H9 (cell line): ENCODE results near the gene EFNB2. TPM values are rescaled to one million over a fixed set of nuclear protein-coding genes. Genes with fewer than 3 reads are reported as not detected.
A peak's percentile ranks its signal among the peaks of the same experiment; 100 is the strongest.

Experiments used
- DNase-seq: peaks from one replicate; pipeline ENCODE4 v3.0.0-alpha.2; 2017
- H2AFZ ChIP-seq: one replicate; pipeline ENCODE4 v1.6.1; 2013; ENCODE audit warnings: mild to moderate bottlenecking, low read length, control low read depth, moderate library complexity
- H2AK5ac ChIP-seq: 2 replicates; pipeline ENCODE4 v1.6.1; 2013; ENCODE audit warnings: low read length, control low read depth, mixed read lengths; ENCODE audit not compliant: insufficient read length
- H2BK120ac ChIP-seq: one replicate; pipeline ENCODE4 v1.6.1; 2013; ENCODE audit warnings: low read depth, mild to moderate bottlenecking, low read length, control low read depth, inconsistent platforms; ENCODE audit not compliant: poor library complexity, severe bottlenecking
- H2BK12ac ChIP-seq: 2 replicates; pipeline ENCODE4 v1.6.1; 2013; ENCODE audit warnings: low read length, control low read depth, mixed read lengths, low read depth; ENCODE audit not compliant: insufficient read length
- H2BK15ac ChIP-seq: 2 replicates; pipeline ENCODE4 v1.6.1; 2013; ENCODE audit warnings: low read depth, low read length, control low read depth
- H2BK20ac ChIP-seq: one replicate; pipeline ENCODE4 v1.6.1; 2013; ENCODE audit warnings: low read depth, mild to moderate bottlenecking, low read length, control low read depth, inconsistent platforms; ENCODE audit not compliant: poor library complexity, severe bottlenecking
- H2BK5ac ChIP-seq: 2 replicates; pipeline ENCODE4 v1.6.1; 2013; ENCODE audit warnings: low read length, control low read depth, mixed read lengths; ENCODE audit not compliant: insufficient read length
- H3K14ac ChIP-seq: 2 replicates; pipeline ENCODE4 v1.6.1; 2013; ENCODE audit warnings: low read length, control low read depth; ENCODE audit not compliant: insufficient read depth
- H3K18ac ChIP-seq: 2 replicates; pipeline ENCODE4 v1.6.1; 2013; ENCODE audit warnings: low read depth, mild to moderate bottlenecking, mixed read lengths, low read length, control low read depth; ENCODE audit not compliant: insufficient read length
- H3K23ac ChIP-seq: 2 replicates; pipeline ENCODE4 v1.6.1; 2013; ENCODE audit warnings: low read length, control low read depth, mixed read lengths, low read depth; ENCODE audit not compliant: insufficient read length
- H3K23me2 ChIP-seq: 2 replicates; pipeline ENCODE4 v1.6.1; 2013; ENCODE audit warnings: low read depth, mild to moderate bottlenecking, mixed read lengths, low read length, control low read depth; ENCODE audit not compliant: insufficient read length, poor library complexity, severe bottlenecking
- H3K27ac ChIP-seq: 2 replicates; pipeline ENCODE4 v1.5.1; 2013; ENCODE audit warnings: low read length, control low read depth, mixed read lengths, low read depth; ENCODE audit not compliant: insufficient read length
- H3K27me3 ChIP-seq: 2 replicates; pipeline ENCODE4 v1.6.1; 2013; ENCODE audit warnings: low read length, control low read depth, inconsistent platforms; ENCODE audit not compliant: insufficient read depth
- H3K4ac ChIP-seq: 2 replicates; pipeline ENCODE4 v1.6.1; 2013; ENCODE audit warnings: low read depth, mild to moderate bottlenecking, control low read depth, inconsistent platforms, low read length, moderate library complexity
- H3K4me1 ChIP-seq: 2 replicates; pipeline ENCODE4 v1.6.1; 2013; ENCODE audit warnings: low read length, control low read depth, inconsistent platforms; ENCODE audit not compliant: insufficient read depth
- H3K4me2 ChIP-seq: 2 replicates; pipeline ENCODE4 v1.6.1; 2013; ENCODE audit warnings: low read length, control low read depth, mixed read lengths; ENCODE audit not compliant: insufficient read length, insufficient read depth
- H3K56ac ChIP-seq: 2 replicates; pipeline ENCODE4 v1.6.1; 2013; ENCODE audit warnings: low read depth, mild to moderate bottlenecking, mixed read lengths, low read length, control low read depth; ENCODE audit not compliant: insufficient read length
- H3K79me1 ChIP-seq: 2 replicates; pipeline ENCODE4 v1.6.1; 2013; ENCODE audit warnings: low read depth, mild to moderate bottlenecking, moderate library complexity, low read length, control low read depth, inconsistent platforms; ENCODE audit not compliant: insufficient read depth, poor library complexity, severe bottlenecking
- H3K79me2 ChIP-seq: 2 replicates; pipeline ENCODE4 v1.6.1; 2013; ENCODE audit warnings: low read length, control low read depth, inconsistent platforms; ENCODE audit not compliant: insufficient read depth
- H3K9ac ChIP-seq: 2 replicates; pipeline ENCODE4 v1.6.1; 2013; ENCODE audit warnings: low read length, control low read depth, mixed read lengths; ENCODE audit not compliant: insufficient read length; ENCODE audit errors: extremely low read depth
- H3K9me3 ChIP-seq: one replicate; pipeline ENCODE4 v1.6.1; 2013; ENCODE audit warnings: low read depth, low read length, inconsistent platforms; ENCODE audit not compliant: control insufficient read depth
- H3T11ph ChIP-seq: one replicate; pipeline ENCODE4 v1.6.1; 2013; ENCODE audit warnings: mild to moderate bottlenecking, low read length, control low read depth, inconsistent platforms
- H4K20me1 ChIP-seq: one replicate; pipeline ENCODE4 v1.6.1; 2013; ENCODE audit not compliant: control insufficient read depth, insufficient read length, insufficient read depth
- H4K5ac ChIP-seq: 2 replicates; pipeline ENCODE4 v1.6.1; 2013; ENCODE audit warnings: low read depth, mild to moderate bottlenecking, mixed read lengths, low read length, control low read depth; ENCODE audit not compliant: insufficient read length
- H4K8ac ChIP-seq: replicated peaks from 2 replicates; pipeline ENCODE4 v1.6.1; 2013; ENCODE audit warnings: low read length, control low read depth, mixed read lengths, low read depth; ENCODE audit not compliant: insufficient read length
- H4K91ac ChIP-seq: 2 replicates; pipeline ENCODE4 v1.6.1; 2013; ENCODE audit warnings: low read depth, mild to moderate bottlenecking, moderate library complexity, mixed read lengths, low read length, control low read depth; ENCODE audit not compliant: insufficient read length
- H3K27ac Mint-ChIP-seq, 3 experiments: 2 replicates in 2 of 3; 3 replicates in 1 of 3; pipeline ENCODE4 v1.8.0; 2020 to 2021; ENCODE audit warnings: mixed read lengths in 3 of 3, mild to moderate bottlenecking in 1 of 3, moderate library complexity in 1 of 3
- H3K27me3 Mint-ChIP-seq: 2 replicates; pipeline ENCODE4 v1.8.0; 2021; ENCODE audit warnings: low read depth, mild to moderate bottlenecking, moderate library complexity, mixed read lengths
- H3K36me3 Mint-ChIP-seq, 3 experiments: 2 replicates in 2 of 3; 3 replicates in 1 of 3; pipeline ENCODE4 v1.8.0; 2020 to 2021; ENCODE audit warnings: low read depth in 3 of 3, mixed read lengths in 3 of 3; ENCODE audit not compliant: insufficient read depth in 1 of 3
- H3K4me1 Mint-ChIP-seq, 2 experiments: 2 replicates each; pipeline ENCODE4 v1.8.0; 2020; ENCODE audit warnings: mixed read lengths in 2 of 2
- H3K4me3 Mint-ChIP-seq, 2 experiments: 2 replicates in 1 of 2; 3 replicates in 1 of 2; pipeline ENCODE4 v1.8.0; 2020 to 2021; ENCODE audit warnings: mild to moderate bottlenecking in 2 of 2, mixed read lengths in 2 of 2, moderate library complexity in 1 of 2
- H3K9me3 Mint-ChIP-seq, 2 experiments: 2 replicates in 1 of 2; 3 replicates in 1 of 2; pipeline ENCODE4 v1.8.0; 2020; ENCODE audit warnings: mild to moderate bottlenecking in 2 of 2, mixed read lengths in 2 of 2, moderate library complexity in 1 of 2
- WGBS: extraction: QIAGEN DNeasy Blood & Tissue Kit; methylation state at CpG from one replicate; pipeline ENCODE4 v1.1.7; 2013; ENCODE audit warnings: missing lambda C conversion rate, low lambda C conversion rate, mixed read lengths; ENCODE audit not compliant: insufficient read length; ENCODE audit errors: extremely low coverage; 5-methylcytosine and 5-hydroxymethylcytosine counted together
- total RNA-seq: library from RNA; stranded (reverse); gene quantifications from 2 replicates; pipeline ENCODE4 v1.2.1, GENCODE V29; 2021
- TF ChIP-seq, protein P1 (sequence below): fragments of 200-600 bp; sonication (generic); conservative IDR thresholded peaks from 3 replicates; pipeline ENCODE4 v1.8.0; 2021; ENCODE audit warnings: antibody characterized with exemption, mild to moderate bottlenecking

The EFNB2 gene
- total RNA-seq, 1 experiment from 2014 or later, result 12.7 TPM

GRCh38 chr13:106533943-106534638 lies 1.4 kb downstream of the EFNB2 start:
- no peaks in the 10 kb centered on the region for H4K20me1 ChIP-seq
- no peaks in the 10 kb centered on the region for H3K36me3 Mint-ChIP-seq

More at GRCh38 chr13:106533943-106534638, 1.4 kb downstream of the EFNB2 start:
- no peak overlapping the region for H3K18ac ChIP-seq
- no peak overlapping the region for H2BK12ac ChIP-seq
- H3K23me2 ChIP-seq, result peaks cover 19% of the 10 kb centered on the region
- H3K79me2 ChIP-seq, result peaks cover 1% of the 10 kb centered on the region; the same call in 1 of the 2 replicates
- H3K79me1 ChIP-seq, result no peaks in the 10 kb centered on the region
- H3K23ac ChIP-seq, result no peak overlapping the region
- no peak overlapping the region for H4K8ac ChIP-seq
- no peak overlapping the region for H4K5ac ChIP-seq
- peak overlapping the region; percentile 74; the same call in 1 of the 2 replicates for H3K14ac ChIP-seq
- no peak overlapping the region for H4K91ac ChIP-seq
- H3T11ph ChIP-seq, result no peak overlapping the region
- H3K4me2 ChIP-seq, result peak overlapping the region; percentile 94
- H2BK120ac ChIP-seq, result no peak overlapping the region
- H2AK5ac ChIP-seq, result no peak overlapping the region
- H2BK20ac ChIP-seq, result no peak overlapping the region
- H3K27ac ChIP-seq, result no peak overlapping the region
- peak overlapping the region; percentile 79 to 94 for H3K4me3 Mint-ChIP-seq
- H3K56ac ChIP-seq, result no peak overlapping the region
- H3K4me1 Mint-ChIP-seq, result peaks cover 50 to 59% of the 10 kb centered on the region in 2 experiments
- no peak overlapping the region for H2BK5ac ChIP-seq
- H3K9me3 Mint-ChIP-seq, result no peaks in the 10 kb centered on the region; a peak in 1 of 5 replicates
- no CpG with 5 or more reads among the region's 66 CpGs for WGBS
- no peak overlapping the region for H2AFZ ChIP-seq
- peaks cover 13% of the 10 kb centered on the region; the same call in 1 of the 2 replicates for H3K4me1 ChIP-seq
- TF ChIP-seq, protein P1, sequence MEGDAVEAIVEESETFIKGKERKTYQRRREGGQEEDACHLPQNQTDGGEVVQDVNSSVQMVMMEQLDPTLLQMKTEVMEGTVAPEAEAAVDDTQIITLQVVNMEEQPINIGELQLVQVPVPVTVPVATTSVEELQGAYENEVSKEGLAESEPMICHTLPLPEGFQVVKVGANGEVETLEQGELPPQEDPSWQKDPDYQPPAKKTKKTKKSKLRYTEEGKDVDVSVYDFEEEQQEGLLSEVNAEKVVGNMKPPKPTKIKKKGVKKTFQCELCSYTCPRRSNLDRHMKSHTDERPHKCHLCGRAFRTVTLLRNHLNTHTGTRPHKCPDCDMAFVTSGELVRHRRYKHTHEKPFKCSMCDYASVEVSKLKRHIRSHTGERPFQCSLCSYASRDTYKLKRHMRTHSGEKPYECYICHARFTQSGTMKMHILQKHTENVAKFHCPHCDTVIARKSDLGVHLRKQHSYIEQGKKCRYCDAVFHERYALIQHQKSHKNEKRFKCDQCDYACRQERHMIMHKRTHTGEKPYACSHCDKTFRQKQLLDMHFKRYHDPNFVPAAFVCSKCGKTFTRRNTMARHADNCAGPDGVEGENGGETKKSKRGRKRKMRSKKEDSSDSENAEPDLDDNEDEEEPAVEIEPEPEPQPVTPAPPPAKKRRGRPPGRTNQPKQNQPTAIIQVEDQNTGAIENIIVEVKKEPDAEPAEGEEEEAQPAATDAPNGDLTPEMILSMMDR, result no peak
- no peak overlapping the region; a peak in 1 of 7 replicates for H3K27ac Mint-ChIP-seq
- peak overlapping the region; percentile 39 for H3K9ac ChIP-seq
- no peak overlapping the region for H3K4ac ChIP-seq
- peaks cover 5% of the 10 kb centered on the region; the same call in 1 of the 2 replicates for H3K27me3 ChIP-seq
- H2BK15ac ChIP-seq, result no peak overlapping the region
- no peaks in the 10 kb centered on the region for H3K9me3 ChIP-seq
- H3K27me3 Mint-ChIP-seq, result peaks cover 21% of the 10 kb centered on the region
- DNase-seq, result no peak
